Activated CD8-positive, alpha-beta memory T cell treated with anti-CD3 and anti-CD28 coated beads for 36 hours (primary cell): Measurements from ENCODE around the gene DSN1. TPM values are rescaled to one million over a fixed set of nuclear protein-coding genes. Genes with fewer than 3 reads are reported as not detected.

Experiments used
- CTCF ChIA-PET: fragments of 350-600 bp; sonication (Branson Sonifier 250); formaldehyde crosslinking; loops from one replicate; lab custom pipeline; 2021; ENCODE audit warnings: antibody characterized with exemption; lab: Charles Lee
- POLR2A ChIA-PET: fragments of 350-600 bp; sonication (Branson Sonifier 250); formaldehyde crosslinking; loops from one replicate; lab custom pipeline; 2021; ENCODE audit warnings: antibody characterized with exemption; lab: Charles Lee
- total RNA-seq, 2 experiments: library from RNA; stranded (reverse); gene quantifications; one replicate each; pipeline ENCODE4 v1.2.3, GENCODE V29; 2021

DSN1 gene
- total RNA-seq: 10 to 100 TPM; 22.3 to 25.9 TPM

- ChIA-PET POLR2A (interaction anchor here (0.6 to 1.3 kb wide), 3 partner anchors 19 to 1030 kb away, joined by 3 to 5 read pairs (median 4); no protein-coding TSS in a partner anchor), CTCF (interaction anchor here (0.7 to 2.0 kb wide), 14 partner anchors 12 to 180 kb away, joined by 3 to 9 read pairs (median 4); partner anchors contain the start of gene SLA2)
Measured at GRCh38 chr20:36773597-36774390, at the start of gene DSN1. TSS of gene DSN1 (minus strand) at chr20:36773763. CDS start at chr20:36771458, 2,305 bp downstream.

DNA sequence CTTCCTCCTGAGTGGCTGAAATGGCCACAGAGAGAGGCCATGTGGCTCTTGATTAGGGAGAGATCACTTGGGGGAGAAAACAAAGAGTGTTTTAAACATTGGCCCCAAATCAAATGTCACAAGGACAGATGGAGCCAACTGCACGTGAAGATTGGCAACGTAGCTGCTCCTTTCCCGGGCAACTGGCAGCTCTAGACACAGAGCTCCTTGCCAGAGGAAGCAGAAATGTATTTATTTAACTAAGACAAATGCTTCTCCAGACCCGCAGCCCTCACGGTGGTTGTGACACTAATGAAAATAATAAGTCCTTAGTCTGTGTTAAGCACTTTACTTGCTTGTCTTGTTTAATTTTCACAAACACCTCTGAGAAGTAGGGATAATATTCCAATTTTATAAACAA, 49.6 kb upstream of the DSN1 start:
- ChIA-PET CTCF (no interaction called here), POLR2A (no interaction called here)

DNA sequence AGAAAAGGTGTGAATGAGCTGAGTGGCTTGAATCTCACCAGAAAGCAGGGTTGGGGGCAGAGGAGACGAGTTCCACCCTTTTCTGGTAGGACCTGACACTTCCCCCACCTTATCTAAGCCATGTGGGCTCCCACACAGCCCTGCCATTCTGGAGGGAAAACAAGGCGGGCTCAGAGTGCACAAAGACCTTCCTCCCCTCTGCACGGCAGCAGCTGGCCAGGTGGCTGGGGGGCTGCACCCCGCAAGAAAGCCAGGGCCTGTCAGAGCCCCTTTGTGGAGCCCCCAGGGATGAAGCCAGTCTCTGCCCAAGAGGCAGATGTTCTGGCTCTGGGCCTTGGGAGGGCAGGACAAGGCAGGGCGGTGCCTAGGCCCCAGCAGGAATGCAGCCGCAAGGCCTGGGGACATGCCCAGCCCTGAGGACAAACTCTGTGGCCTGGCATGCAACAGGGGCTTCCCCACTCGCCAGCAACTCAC, 48.4 kb upstream of the DSN1 start:
- CTCF ChIA-PET: interaction anchor here (1.0 kb wide), 1 partner anchor 14 kb away, joined by 5 read pairs; no protein-coding TSS in a partner anchor
- POLR2A ChIA-PET: no interaction called here

DNA sequence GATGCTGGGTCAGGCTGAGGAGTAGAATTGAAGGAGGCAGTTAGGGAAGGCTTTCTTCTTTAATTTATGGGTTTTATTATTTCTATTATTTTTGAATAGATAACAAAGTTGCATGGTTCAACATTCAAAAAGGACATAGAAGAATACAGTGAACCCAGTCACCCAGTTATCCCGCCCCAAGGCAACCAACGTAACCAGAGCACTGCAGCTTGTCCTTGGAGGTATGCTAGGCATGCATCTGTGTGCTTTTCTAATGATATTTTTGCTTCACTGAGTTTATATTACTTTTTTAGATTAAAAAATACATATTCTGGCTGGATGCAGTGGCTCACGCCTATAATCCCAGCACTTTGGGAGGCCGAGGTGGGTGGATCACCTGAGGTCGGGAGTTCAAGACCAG, 47.4 kb upstream of the DSN1 start:
- ChIA-PET POLR2A (no interaction called here), CTCF (no interaction called here)

DNA sequence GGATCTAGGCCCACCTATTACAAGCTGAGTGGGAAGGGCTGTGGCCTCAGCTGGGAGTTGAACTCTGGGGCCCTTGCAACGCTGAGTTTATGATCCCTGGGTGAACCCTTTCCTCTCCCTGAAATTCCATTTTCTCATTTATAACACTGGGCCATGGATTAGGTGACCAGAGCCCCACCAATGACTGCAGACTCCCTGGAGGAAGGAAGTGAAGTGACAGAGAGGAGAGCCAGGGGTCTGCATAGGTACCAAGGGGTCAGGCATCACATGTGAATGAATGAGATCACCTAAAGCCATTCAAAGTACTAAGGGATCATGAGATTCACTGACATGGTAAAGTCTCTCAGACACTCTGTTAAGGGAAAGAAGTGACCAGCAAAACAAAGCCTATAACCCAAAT, 46.5 kb upstream of the DSN1 start:
- POLR2A ChIA-PET: no interaction called here
- CTCF ChIA-PET: interaction anchor here (0.7 kb wide), 1 partner anchor 113 kb away, joined by 3 read pairs; no protein-coding TSS in a partner anchor

DNA sequence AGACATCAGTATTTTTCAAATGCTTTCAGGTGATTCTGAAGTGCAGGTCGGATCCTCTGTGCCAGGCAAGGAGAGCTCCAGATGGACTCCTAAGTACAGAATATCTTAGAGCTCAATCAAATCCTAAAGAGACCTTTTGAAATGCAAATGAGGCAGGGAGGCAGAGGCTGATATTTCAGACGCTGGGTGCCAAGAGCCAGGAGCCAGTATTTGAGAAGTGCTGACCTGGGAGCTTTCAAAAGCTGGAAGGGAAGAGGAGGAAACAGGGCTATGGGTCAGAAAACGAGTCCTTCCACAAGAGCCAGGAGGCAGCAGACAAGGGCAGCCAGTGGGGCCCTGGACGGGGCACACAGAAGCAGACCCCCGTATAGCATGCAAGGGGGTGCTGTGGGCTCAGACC, 46.1 kb upstream of the DSN1 start:
- CTCF ChIA-PET: no interaction called here
- POLR2A ChIA-PET: interaction anchor here (0.5 to 0.7 kb wide), 2 partner anchors 99 to 1240 kb away, joined by 5 to 6 read pairs; no protein-coding TSS in a partner anchor

- CTCF ChIA-PET: no interaction called here
- POLR2A ChIA-PET: interaction anchor here (0.7 kb wide), 1 partner anchor 99 kb away, joined by 6 read pairs; no protein-coding TSS in a partner anchor
Measured at GRCh38 chr20:36818861-36819260, 45.3 kb upstream of the DSN1 start.

DNA sequence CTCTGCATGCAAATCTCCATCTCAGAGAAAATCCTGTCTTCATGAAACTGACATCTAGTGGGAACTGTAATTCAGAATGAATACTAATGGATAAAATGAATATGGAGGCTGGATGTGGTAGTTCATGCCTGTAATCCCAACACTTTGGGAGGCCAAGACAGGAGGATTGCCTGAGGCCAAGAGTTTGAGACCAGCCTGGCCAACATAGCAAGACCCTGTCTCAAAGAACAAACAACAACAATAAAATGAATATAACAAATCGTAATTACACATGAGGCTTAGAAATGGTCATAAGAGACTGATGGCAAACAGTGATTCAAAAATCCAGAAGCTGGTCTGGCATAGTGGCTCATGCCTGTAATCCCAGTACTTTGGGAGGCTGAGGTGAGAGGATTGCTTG, 44.6 kb upstream of the DSN1 start:
- CTCF ChIA-PET: interaction anchor here (2.1 kb wide), 1 partner anchor 10 kb away, joined by 8 read pairs; no protein-coding TSS in a partner anchor
- POLR2A ChIA-PET: no interaction called here

- ChIA-PET POLR2A (no interaction called here), CTCF (interaction anchor here (2.1 kb wide), 1 partner anchor 9 kb away, joined by 8 read pairs; no protein-coding TSS in a partner anchor)
Measured at GRCh38 chr20:36817496-36817895, 43.9 kb upstream of the DSN1 start.

GRCh38 chr20:36815454-36816091, 42.0 kb upstream of the DSN1 start:
- CTCF ChIA-PET: interaction anchor here (1.6 kb wide), 1 partner anchor 13 kb away, joined by 3 read pairs; no protein-coding TSS in a partner anchor
- POLR2A ChIA-PET: no interaction called here

DNA sequence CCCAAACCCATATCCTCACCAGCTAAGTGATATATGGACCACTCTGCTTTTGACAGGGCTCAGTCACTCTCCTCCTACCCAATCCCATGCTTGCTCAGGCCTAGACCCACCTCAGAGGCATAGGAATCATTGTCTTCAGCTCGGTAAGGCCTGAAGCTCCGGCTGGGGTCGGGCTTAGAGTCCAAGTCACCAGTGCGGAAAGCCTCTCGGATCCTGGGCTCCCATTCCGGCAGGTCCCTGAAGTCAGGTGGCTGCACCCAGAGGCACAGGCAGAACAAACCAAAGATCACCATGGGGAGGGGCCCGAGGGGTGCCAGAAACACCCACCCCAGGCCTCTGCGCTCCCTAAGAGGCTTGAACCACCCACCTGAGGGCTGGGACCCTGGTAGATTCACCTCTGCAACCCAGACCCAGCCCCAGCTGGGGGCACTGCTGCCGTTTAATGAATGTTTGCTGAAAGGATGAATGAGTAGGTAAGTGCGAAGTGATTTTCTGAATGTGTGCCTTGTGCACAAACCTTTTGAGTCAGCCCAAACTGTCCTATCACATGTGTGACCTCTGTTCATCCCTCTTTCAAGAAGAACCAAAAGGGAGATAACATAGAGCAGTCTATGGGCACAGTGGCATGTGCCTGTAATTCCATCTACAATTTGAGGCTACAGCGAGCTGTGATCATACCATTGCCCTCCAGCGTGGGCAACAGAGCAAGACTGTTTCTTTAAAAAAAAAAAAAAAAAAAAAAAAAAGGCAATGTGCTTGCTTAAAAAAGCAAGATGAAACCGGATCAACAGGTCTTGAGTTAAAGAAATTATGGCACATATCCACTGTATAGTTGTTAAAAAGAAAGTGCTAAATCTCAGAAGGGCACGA, 39.3 kb upstream of the DSN1 start:
- ChIA-PET CTCF (no interaction called here), POLR2A (no interaction called here)

DNA sequence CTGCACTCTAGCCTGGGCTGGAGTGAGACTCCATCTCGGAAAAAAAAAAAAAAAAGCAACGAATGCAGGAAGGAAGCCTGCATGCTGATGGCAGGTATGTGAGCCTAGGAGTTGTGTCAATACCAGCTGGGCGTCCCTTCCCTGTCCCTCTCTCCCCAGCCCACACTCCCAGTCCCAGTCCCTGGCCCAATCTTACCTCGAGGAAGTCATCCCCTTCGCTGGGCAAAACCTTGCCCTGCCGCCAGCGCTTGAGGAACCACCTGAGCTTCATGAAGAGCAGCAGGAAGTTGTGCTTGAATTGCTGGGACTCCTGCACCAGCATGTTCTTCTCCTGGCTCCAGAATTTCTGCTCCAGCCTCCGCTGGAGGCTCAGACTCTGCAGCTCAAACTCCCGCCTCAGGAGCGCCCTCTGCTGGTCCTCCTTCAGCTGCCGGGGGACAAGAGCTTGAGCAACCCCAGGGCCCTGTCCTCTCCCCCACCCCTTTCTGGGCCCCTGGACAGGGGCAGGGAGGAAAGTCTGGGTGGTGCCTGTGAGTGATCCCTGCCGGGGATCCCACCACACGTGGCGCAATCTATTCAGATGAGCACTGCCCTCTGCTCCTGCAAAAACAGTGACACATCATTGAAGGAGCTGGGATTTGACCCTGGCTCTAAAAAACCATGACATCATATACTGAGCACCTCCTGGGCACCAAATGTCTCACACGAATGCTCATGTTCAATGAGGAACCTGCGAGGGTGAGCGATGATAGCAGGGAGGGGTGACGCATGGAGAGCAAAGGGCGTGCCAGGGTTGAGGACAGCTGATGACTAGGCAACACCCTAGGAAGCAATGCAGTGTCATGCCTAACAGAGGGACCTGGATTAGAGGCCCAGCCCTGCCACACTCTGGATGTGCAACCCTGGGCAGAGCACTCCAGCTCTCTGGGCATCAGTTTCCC, 35.0 kb upstream of the DSN1 start:
- POLR2A ChIA-PET: no interaction called here
- CTCF ChIA-PET: interaction anchor here (0.6 to 1.8 kb wide), 24 partner anchors 8 to 1183 kb away, joined by 3 to 9 read pairs (median 3); a partner anchor contains a TSS

GRCh38 chr20:36806049-36806448, 32.5 kb upstream of the DSN1 start:
- POLR2A ChIA-PET: no interaction called here
- CTCF ChIA-PET: no interaction called here

DNA sequence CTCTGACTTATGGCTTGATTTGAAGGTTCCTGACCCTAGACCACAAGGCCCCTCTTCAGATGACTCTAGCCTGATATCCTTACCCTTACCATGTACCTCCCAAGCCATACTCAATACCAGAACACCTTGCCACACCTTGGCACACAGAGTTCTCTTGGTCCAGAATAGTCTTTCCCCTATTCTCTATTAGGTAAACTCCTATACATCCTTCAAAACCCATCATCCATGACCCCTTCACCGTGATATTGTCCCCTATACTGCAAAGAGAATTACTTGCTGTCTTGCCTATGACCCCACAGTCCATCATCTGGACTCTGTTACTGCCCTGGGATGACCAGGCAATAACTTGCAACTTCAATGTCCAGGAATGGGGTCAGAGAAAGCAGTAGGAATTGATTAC, 31.8 kb upstream of the DSN1 start:
- ChIA-PET POLR2A (no interaction called here), CTCF (no interaction called here)

DNA sequence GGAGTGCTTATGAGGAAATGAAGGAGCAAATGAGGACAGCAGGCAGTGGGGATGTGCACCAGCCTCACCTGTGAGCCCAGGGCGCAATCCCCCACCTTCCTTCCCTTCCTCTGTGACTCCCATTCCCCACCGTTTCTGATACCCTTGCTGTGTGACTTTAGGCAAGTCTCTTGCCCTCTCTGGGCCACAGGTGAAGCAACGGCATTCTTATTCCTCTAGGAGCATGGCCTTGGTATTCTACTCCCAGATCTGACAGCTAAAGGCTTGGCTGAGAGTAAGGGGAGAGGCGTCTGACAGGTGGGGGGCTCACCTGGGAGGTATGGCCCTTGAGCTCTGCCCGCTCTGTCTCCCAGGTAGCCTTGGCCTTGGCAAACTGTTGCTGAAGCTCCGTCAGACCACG, 30.9 kb upstream of the DSN1 start:
- ChIA-PET POLR2A (no interaction called here), CTCF (no interaction called here)

DNA sequence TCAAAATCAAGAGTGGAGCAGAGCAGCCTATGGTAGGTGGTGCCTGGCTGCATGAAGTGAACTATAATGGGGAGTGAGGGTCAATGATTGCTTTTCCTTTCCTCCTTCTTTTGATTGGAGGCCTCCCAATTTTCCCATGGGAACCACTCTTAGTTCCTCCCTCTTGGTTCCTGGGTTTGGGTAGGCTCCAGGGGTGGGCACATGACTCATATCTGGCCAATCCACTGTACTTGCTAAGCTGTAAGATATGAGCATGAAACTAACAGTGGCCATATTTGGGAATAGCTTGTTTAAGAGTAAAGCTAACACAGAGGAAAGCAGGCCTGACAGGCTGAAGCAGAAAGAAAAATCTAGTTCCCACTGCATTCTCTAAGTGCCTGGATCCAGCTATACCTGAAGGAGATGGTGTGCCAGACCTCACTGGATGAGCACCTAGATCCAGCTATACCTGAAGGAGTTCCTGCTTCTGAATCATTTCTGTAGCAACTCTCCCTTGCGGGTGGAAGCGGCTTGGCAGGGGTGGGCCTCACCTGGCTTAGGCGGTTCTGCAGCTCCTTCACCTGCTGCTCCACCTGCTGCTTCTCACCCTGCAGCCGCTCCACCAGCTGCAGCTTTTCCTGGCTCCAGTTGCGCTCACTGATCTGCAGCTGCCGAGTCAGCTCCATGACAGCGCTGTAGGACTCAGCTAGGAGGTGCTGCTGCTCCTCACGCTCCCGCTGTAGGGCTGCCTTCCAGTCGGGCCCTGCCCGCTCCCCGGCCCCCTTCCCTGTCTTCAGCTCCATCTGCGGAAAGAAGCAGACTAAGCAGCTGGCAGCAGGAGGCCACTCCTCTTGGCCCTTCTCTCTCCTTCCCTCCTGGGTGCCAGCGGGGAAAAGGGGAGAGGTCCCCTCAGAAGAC, 29.0 kb upstream of the DSN1 start:
- CTCF ChIA-PET: interaction anchor here (1.6 kb wide), 1 partner anchor 13 kb away, joined by 3 read pairs; no protein-coding TSS in a partner anchor
- POLR2A ChIA-PET: no interaction called here

GRCh38 chr20:36800410-36800809, 26.8 kb upstream of the DSN1 start:
- ChIA-PET CTCF (interaction anchor here (1.6 kb wide), 1 partner anchor 8 kb away, joined by 3 read pairs; no protein-coding TSS in a partner anchor), POLR2A (interaction anchor here (0.6 kb wide), 1 partner anchor 35 kb away, joined by 4 read pairs; no protein-coding TSS in a partner anchor)
